Panc1 (cell line): ENCODE results near the gene C1QTNF2.
"Not testable (repeated sequence)": the region's sequence is repeated elsewhere in the genome, so short reads cannot be mapped to it uniquely, and the experiment has no call there.

Experiments used
- POLR2AphosphoS5 ChIP-seq: IDR thresholded peaks from 2 replicates; pipeline ENCODE4 v1.6.1; 2012; ENCODE audit warnings: mild to moderate bottlenecking, low read depth, low read length, moderate library complexity
- SIN3A ChIP-seq: IDR thresholded peaks from 2 replicates; pipeline ENCODE4 v1.6.1; 2012; ENCODE audit warnings: low read depth, mild to moderate bottlenecking, low read length, moderate library complexity, borderline replicate concordance; ENCODE audit not compliant: insufficient read depth
- TCF7L2 ChIP-seq: IDR thresholded peaks from 2 replicates; pipeline ENCODE4 v1.6.1; 2011; ENCODE audit warnings: mild to moderate bottlenecking, low read depth, low read length, inconsistent platforms
- TF ChIP-seq, protein P1 (sequence below): fragments of 450-650 bp; IDR thresholded peaks from 2 replicates; pipeline ENCODE4 v1.5.1; 2017; ENCODE audit warnings: mild to moderate bottlenecking

DNA sequence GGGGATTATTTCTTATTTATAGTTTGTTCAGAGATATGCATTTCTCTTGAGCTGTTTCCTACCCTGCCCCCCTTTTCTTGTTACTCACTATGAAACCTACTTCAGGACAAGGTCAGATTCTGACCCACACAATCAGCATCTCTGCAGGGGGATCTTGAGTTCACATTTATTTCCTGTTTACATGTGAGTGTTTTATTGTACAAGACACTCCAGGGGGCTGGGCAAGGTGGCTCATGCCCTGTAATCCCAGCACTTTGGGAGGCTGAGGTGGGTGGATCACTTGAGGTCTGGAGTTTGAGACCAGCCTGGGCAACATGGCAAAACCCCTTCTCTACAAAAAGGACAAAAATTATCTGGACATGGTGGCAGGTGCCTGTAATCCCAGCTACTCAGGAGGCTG lies 29.9 kb downstream of the C1QTNF2 start:
- TF ChIP-seq, protein P1, sequence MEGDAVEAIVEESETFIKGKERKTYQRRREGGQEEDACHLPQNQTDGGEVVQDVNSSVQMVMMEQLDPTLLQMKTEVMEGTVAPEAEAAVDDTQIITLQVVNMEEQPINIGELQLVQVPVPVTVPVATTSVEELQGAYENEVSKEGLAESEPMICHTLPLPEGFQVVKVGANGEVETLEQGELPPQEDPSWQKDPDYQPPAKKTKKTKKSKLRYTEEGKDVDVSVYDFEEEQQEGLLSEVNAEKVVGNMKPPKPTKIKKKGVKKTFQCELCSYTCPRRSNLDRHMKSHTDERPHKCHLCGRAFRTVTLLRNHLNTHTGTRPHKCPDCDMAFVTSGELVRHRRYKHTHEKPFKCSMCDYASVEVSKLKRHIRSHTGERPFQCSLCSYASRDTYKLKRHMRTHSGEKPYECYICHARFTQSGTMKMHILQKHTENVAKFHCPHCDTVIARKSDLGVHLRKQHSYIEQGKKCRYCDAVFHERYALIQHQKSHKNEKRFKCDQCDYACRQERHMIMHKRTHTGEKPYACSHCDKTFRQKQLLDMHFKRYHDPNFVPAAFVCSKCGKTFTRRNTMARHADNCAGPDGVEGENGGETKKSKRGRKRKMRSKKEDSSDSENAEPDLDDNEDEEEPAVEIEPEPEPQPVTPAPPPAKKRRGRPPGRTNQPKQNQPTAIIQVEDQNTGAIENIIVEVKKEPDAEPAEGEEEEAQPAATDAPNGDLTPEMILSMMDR: not testable (repeated sequence)
- TF ChIP-seq SIN3A, TCF7L2, POLR2AphosphoS5: not testable (repeated sequence)
